Small intestine (tissue), 7 donors: ENCODE data around the gene MB. TPM values are rescaled to one million over a fixed set of nuclear protein-coding genes. Genes with fewer than 3 reads are reported as not detected.

Experiments used
- DNase-seq, 2 donors: peaks; one replicate each; pipeline versions ENCODE4 v3.0.0 to v3.0.0-alpha.2; 2013
- FAIRE-seq: peaks from 2 replicates; lab custom pipeline; 2012; peaks lifted over from hg19 to GRCh38; lab: Jason Lieb, UNC
- H3K27ac ChIP-seq, 3 donors: one replicate each; pipeline ENCODE4 v1.5.1; 2013; ENCODE audit warnings: low read length in 2 of 3, mild to moderate bottlenecking in 2 of 3, control low read depth in 1 of 3, inconsistent platforms in 1 of 3, low read depth in 1 of 3, moderate library complexity in 1 of 3
- H3K27me3 ChIP-seq, 3 donors: one replicate each; pipeline ENCODE4 v1.6.1; 2013; ENCODE audit warnings: low read length in 3 of 3, inconsistent platforms in 1 of 3; ENCODE audit not compliant: control insufficient read depth in 3 of 3, insufficient read depth in 3 of 3
- H3K36me3 ChIP-seq, 3 donors: one replicate each; pipeline ENCODE4 v1.6.1; 2013; ENCODE audit warnings: low read length in 3 of 3, inconsistent platforms in 1 of 3, low read depth in 1 of 3, mild to moderate bottlenecking in 1 of 3, moderate library complexity in 1 of 3; ENCODE audit not compliant: control insufficient read depth in 3 of 3, insufficient read depth in 2 of 3
- H3K4me1 ChIP-seq, 3 donors: one replicate each; pipeline ENCODE4 v1.6.1; 2013; ENCODE audit warnings: low read length in 2 of 3, inconsistent platforms in 1 of 3, low read depth in 1 of 3, mild to moderate bottlenecking in 1 of 3, moderate library complexity in 1 of 3; ENCODE audit not compliant: control insufficient read depth in 3 of 3, insufficient read depth in 2 of 3
- H3K4me3 ChIP-seq, 3 donors: one replicate each; pipeline ENCODE4 v1.5.1; 2013; ENCODE audit warnings: low read length in 3 of 3, control low read depth in 1 of 3, inconsistent platforms in 1 of 3, low read depth in 1 of 3, mild to moderate bottlenecking in 1 of 3, moderate library complexity in 1 of 3
- H3K9me3 ChIP-seq, 2 donors: one replicate each; pipeline ENCODE4 v1.6.1; 2013; ENCODE audit warnings: low read depth in 1 of 2, low read length in 1 of 2; ENCODE audit not compliant: control insufficient read depth in 2 of 2, insufficient read depth in 1 of 2
- WGBS, 3 donors: extraction: QIAGEN DNeasy Blood & Tissue Kit; methylation state at CpG; one replicate each; pipeline ENCODE4 v1.1.7; 2013; 5-methylcytosine and 5-hydroxymethylcytosine counted together
- polyA plus RNA-seq, 4 donors: library from polyadenylated mRNA; stranded (reverse) in 3 of 4; unstranded in 1 of 4; fragments of 200-250 nt in 3 of 4; fragments of 120-200 nt in 1 of 4; gene quantifications; one replicate each; pipeline versions ENCODE4 v1.2.1 to v1.2.3, GENCODE V29; 2013
- donor health status: healthy with polysubstance abuse.
- donor health status: control.
- donor health status: control.
- donor health status: Bipolar disorder and iron deficiency.
- donor health status: healthy.

Gene MB
- polyA plus RNA-seq, 4 donors: 1.9 to 106 (median 45.4) TPM

DNA sequence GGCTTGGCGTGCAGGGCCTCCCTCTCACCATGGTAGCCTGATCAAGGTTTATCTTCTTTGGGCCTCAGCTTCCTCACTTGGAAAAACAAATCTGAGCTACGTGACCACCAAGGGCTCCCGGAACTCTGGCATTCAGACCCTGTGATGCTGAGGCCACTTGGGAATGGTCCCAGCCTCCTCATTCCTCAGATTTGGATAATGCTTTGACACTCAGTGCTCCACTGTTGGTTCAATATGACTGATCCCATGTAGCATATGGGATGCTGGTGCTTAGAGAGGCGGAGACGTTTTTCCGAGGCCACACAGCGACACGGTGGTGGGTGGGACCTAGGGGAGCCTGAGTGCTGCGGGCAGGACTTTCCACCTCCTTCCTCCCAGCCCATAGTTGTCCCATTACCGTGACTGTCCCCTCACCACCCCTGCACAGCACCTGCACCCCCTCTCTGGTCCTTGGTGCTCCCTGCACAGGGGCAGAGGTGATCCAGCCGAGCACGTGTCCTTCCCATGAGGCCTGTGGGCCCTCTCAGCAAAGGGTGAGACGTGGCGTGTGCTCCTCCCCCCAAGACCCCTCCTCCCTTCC, 23.1 kb downstream of the MB start:
- H3K27me3 ChIP-seq: peaks cover 0 to 2% (median 0%) of the 10 kb centered on the region in 3 donors
- no peak overlapping the region for H3K4me3 ChIP-seq
- H3K4me1 ChIP-seq: no peaks in the 10 kb centered on the region
- H3K36me3 ChIP-seq: no peaks in the 10 kb centered on the region
- FAIRE-seq (no peak), DNase-seq (no peak)
- H3K27ac ChIP-seq: no peak overlapping the region
- H3K9me3 ChIP-seq: no peaks in the 10 kb centered on the region
- 75 to 83% (median 75%) methylated on average over 14 of the region's 14 CpGs for WGBS, 3 donors

DNA sequence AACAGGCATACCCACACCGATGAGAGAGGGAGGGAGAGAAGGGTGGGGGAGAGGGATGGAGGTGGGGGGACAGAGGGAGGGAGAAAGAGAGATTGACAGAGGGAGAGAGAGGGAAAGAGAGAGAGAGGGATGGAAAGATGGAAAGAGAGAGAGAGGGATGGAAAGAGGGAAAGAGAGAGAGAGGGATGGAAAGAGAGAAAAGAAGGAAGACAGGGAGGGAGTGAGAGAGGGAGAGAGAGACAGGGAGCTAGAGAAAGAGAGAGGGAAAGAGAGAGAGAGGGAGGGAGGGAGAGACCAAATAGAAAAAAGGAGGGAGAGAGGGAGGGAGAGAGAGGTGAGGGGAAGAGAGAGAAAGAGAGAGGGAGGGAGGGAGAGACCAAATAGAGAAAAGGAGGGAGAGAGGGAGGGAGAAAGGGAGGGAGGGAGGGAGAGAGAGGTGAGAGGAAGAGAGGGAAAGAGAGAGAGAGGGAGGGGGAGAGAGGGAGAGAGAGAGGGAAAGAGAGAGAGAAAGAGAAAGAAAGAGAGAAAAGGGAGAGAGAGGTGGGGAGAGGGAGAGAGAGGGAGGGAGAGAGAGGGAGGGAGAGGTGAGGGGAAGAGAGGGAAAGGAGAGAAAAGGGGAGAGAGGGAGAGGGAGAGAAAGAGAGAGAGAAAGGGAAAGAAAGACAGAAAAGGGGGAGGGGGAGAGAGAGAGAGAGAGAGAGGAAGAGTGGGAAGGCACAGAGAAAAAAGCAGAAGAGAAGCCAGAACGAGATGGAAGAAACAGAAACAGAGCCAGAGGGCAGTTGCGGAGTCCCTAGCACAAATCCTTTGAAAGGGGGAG, 23.8 kb downstream of the MB start:
- no peaks in the 10 kb centered on the region for H3K4me1 ChIP-seq
- no peak overlapping the region for H3K4me3 ChIP-seq
- FAIRE-seq (no peak), DNase-seq (no peak)
- H3K27me3 ChIP-seq: peaks cover 0 to 2% (median 0%) of the 10 kb centered on the region in 3 donors
- no peaks in the 10 kb centered on the region for H3K36me3 ChIP-seq
- WGBS, 3 donors: 35 to 46% (median 46%) methylated on average over 3 of the region's 3 CpGs
- H3K27ac ChIP-seq: no peak overlapping the region
- no peaks in the 10 kb centered on the region for H3K9me3 ChIP-seq

GRCh38 chr22:35592418-35592967, 24.6 kb downstream of the MB start:
- Histone ChIP-seq H3K27ac (no peak overlapping the region), H3K27me3 (peaks cover 0 to 2% (median 0%) of the 10 kb centered on the region in 3 donors), H3K9me3 (no peaks in the 10 kb centered on the region), H3K4me1 (no peaks in the 10 kb centered on the region), H3K4me3 (no peak overlapping the region), H3K36me3 (no peaks in the 10 kb centered on the region)
- 60 to 77% (median 71%) methylated on average over 3 to 4 of the region's 4 CpGs for WGBS, 3 donors
- no peak for FAIRE-seq
- DNase-seq: no peak

DNA sequence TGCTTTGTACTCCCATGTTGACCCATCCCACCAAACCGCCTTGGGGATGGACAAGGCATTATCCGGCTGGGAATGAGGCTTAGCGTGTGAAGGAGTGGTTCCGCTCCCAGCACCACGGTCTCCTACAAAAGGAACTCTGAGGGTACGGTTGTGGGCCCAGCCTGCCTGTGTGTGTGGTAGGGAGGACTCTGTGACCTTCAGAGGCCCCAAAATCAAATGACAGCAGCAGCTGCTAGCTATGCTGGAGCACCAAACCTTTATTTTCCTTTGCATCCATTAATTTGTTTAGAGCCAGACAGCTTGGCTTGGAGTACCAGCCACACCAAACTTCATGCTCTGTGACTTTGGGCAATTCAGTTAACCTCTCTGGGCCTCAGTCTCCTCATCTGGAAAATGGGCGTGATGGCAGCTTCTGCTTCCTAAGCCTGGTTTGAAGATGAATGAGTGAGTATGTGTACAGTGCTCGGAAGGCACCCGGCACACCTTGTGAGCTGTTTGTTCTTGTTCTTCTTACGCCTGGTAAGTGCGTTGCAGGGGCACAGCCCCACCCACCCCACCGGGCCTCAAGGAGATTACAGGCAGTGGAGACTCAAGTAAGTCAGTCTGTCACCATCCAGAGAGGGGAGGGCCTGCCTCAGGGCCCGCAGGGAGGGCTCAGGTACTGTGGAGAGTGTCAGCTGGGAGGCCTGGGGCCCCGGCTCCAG, 25.3 kb downstream of the MB start:
- no peaks in the 10 kb centered on the region for H3K36me3 ChIP-seq
- WGBS, 3 donors: 78 to 88% (median 79%) methylated on average over 13 to 14 of the region's 14 CpGs
- peaks cover 0 to under 1% of the 10 kb centered on the region in 2 donors for H3K9me3 ChIP-seq
- peaks cover 0 to 2% (median 0%) of the 10 kb centered on the region in 3 donors for H3K27me3 ChIP-seq
- H3K27ac ChIP-seq: no peak overlapping the region
- no peaks in the 10 kb centered on the region for H3K4me1 ChIP-seq
- FAIRE-seq (no peak), DNase-seq (no peak)
- H3K4me3 ChIP-seq: no peak overlapping the region

DNA sequence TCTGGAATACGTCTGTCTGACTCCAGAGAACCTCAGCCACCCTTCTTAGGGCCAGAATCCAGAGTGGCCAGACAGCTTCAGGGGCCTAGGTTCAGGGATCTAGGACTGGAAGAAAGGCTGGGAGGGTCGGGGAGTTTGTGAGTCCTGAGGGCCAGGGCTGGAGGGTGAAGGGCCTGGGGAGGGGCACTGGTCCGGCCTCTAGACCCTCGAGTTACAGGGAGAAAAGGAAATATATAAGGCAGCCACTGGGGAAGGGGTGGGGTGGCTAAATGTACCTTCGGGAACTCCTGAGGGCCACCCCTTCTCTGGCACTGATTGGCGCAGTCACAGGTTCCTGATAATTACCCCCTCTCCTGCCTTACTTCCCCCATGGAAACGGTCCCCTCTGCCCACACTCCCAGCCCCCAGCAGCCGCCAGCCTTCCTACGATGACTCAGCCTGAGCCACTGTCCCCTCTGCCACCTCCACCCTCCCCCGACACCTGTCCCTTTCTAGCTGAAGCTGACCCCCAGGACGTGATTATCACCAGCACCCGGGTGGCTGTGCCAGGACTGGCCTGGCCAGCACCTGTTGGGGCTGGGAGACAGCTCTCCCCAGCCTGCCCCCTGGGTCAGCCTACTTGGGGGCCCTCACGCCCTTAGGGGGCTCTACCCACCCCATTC, 26.4 kb downstream of the MB start:
- FAIRE-seq: no peak

DNA sequence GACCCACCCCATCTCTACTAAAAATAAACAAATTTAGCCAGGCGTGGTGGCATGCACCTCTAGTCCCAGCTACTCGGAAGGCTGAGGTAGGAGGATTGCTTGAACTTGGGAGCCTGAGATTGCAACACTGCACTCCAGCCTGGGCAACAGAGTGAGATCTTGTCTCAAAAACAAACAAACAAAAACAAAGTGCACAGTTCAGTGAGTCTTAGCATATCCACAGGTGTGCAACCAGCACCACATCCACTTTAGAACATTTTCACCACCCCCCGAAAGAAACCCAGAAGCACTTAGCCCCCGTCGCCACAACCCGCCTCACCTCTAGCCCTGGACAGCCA, 27.4 kb downstream of the MB start:
- no peaks in the 10 kb centered on the region for H3K4me1 ChIP-seq
- H3K9me3 ChIP-seq: peaks cover 0 to 7% of the 10 kb centered on the region in 2 donors
- 70 to 80% (median 73%) methylated on average over 6 of the region's 6 CpGs for WGBS, 3 donors
- H3K36me3 ChIP-seq: no peaks in the 10 kb centered on the region
- no peak overlapping the region for H3K4me3 ChIP-seq
- DNase-seq (no peak), FAIRE-seq (no peak)
- no peak overlapping the region for H3K27ac ChIP-seq
- H3K27me3 ChIP-seq: peaks cover 0 to 2% (median 0%) of the 10 kb centered on the region in 3 donors

More for the DNA sequence above, 26.4 kb downstream of the MB start:
- no peak for DNase-seq
- H3K36me3 ChIP-seq: no peaks in the 10 kb centered on the region
- H3K4me3 ChIP-seq: no peak overlapping the region
- WGBS, 3 donors: 54 to 69% (median 55%) methylated on average over 11 to 13 of the region's 13 CpGs
- H3K4me1 ChIP-seq: no peaks in the 10 kb centered on the region
- H3K27ac ChIP-seq: no peak overlapping the region
- peaks cover 0 to 7% of the 10 kb centered on the region in 2 donors for H3K9me3 ChIP-seq
- peaks cover 0 to 2% (median 0%) of the 10 kb centered on the region in 3 donors for H3K27me3 ChIP-seq

- no peak overlapping the region for H3K27ac ChIP-seq
- 61 to 78% (median 63%) methylated on average over 11 of the region's 11 CpGs for WGBS, 3 donors
- no peak for DNase-seq
Measured at GRCh38 chr22:35589071-35589755, 27.9 kb downstream of the MB start.

More at GRCh38 chr22:35589071-35589755, 27.9 kb downstream of the MB start:
- Histone ChIP-seq H3K27me3 (peaks cover 0 to 2% (median 0%) of the 10 kb centered on the region in 3 donors), H3K4me1 (no peaks in the 10 kb centered on the region), H3K9me3 (peaks cover 0 to 7% of the 10 kb centered on the region in 2 donors), H3K4me3 (no peak overlapping the region), H3K36me3 (no peaks in the 10 kb centered on the region)
- FAIRE-seq: no peak
